ENCODE results near the gene MRPS5.
"Not testable (repeated sequence)": the region's sequence is repeated elsewhere in the genome, so short reads cannot be mapped to it uniquely, and the experiment has no call there.

The MRPS5 gene

GRCh38 chr2:95121407-95122196, at the start of gene MRPS5:
TSS of gene MRPS5 (minus strand) at chr2:95121808. CDS start at chr2:95121791, 17 bp downstream.
- peak; percentile 81 to 94 for DNase-seq (ENCODE audit: low read depth in 2 of 2)

GRCh38 chr2:95166065-95166763, 44.6 kb upstream of the MRPS5 start:
- DNase-seq (ENCODE audit: low read depth in 2 of 2): no peak

GRCh38 chr2:95165371-95166064, 43.9 kb upstream of the MRPS5 start, which contains the start of gene ZNF2:
TSS of gene ZNF2 (plus strand) at chr2:95165809. CDS start at chr2:95176227, 10,418 bp downstream.
- peak; percentile 94 for DNase-seq (ENCODE audit: low read depth in 2 of 2)

- DNase-seq (ENCODE audit: low read depth in 2 of 2): no peak
Observed at GRCh38 chr2:95165030-95165370, 43.4 kb upstream of the MRPS5 start.

GRCh38 chr2:95159690-95160449, 38.3 kb upstream of the MRPS5 start, which contains the start of gene ZNF514:
TSS of gene ZNF514 (minus strand) at chr2:95159848. CDS start at chr2:95153253, 6,595 bp downstream.
- DNase-seq (ENCODE audit: low read depth in 2 of 2): peak; percentile 62 to 70

- DNase-seq (ENCODE audit: low read depth in 2 of 2): peak in 1 of 2 donors; percentile 18
Observed at GRCh38 chr2:95158891-95159619, 37.4 kb upstream of the MRPS5 start.

- no peak for DNase-seq (ENCODE audit: low read depth in 2 of 2)
Observed at GRCh38 chr2:95158441-95158840, 36.8 kb upstream of the MRPS5 start.

- no peak for DNase-seq (ENCODE audit: low read depth in 2 of 2)
Observed at GRCh38 chr2:95149397-95149984, 27.9 kb upstream of the MRPS5 start.

GRCh38 chr2:95143838-95144237, 22.2 kb upstream of the MRPS5 start:
- DNase-seq (ENCODE audit: low read depth in 2 of 2): no peak

- no peak for DNase-seq (ENCODE audit: low read depth in 2 of 2)
Observed at GRCh38 chr2:95138702-95139101, 17.1 kb upstream of the MRPS5 start.

GRCh38 chr2:95122197-95122551, 566 bp upstream of the MRPS5 start:
- no peak for DNase-seq (ENCODE audit: low read depth in 2 of 2)

- no peak for DNase-seq (ENCODE audit: low read depth in 2 of 2)
Observed at GRCh38 chr2:95121093-95121406, 558 bp downstream of the MRPS5 start.

GRCh38 chr2:95115418-95115817, 6.2 kb downstream of the MRPS5 start:
- DNase-seq (ENCODE audit: low read depth in 2 of 2): peak; percentile 54 to 58

GRCh38 chr2:95113464-95113863, 8.1 kb downstream of the MRPS5 start:
- no peak for DNase-seq (ENCODE audit: low read depth in 2 of 2)

GRCh38 chr2:95110395-95110794, 11.2 kb downstream of the MRPS5 start:
- no peak for DNase-seq (ENCODE audit: low read depth in 2 of 2)

- DNase-seq (ENCODE audit: low read depth in 2 of 2): no peak
Observed at GRCh38 chr2:95109260-95109659, 12.3 kb downstream of the MRPS5 start.

- DNase-seq (ENCODE audit: low read depth in 2 of 2): no peak
Observed at GRCh38 chr2:95106081-95106480, 15.5 kb downstream of the MRPS5 start.

- DNase-seq (ENCODE audit: low read depth in 2 of 2): no peak
Observed at GRCh38 chr2:95104606-95105005, 17.0 kb downstream of the MRPS5 start.

GRCh38 chr2:95099910-95100309, 21.7 kb downstream of the MRPS5 start:
- no peak for DNase-seq (ENCODE audit: low read depth in 2 of 2)

GRCh38 chr2:95098273-95098672, 23.3 kb downstream of the MRPS5 start:
- DNase-seq (ENCODE audit: low read depth in 2 of 2): not testable (repeated sequence)

Data from stimulated activated CD4-positive, alpha-beta T cell treated with anti-CD3 and anti-CD28 coated beads, Interleukin-1b, Interleukin-23, amount 100 ng/mL, for 4 hours (primary cell).